OCI-LY3 (cell line): ENCODE results near the gene WAC.

ENCODE experiments used
- H2AFZ ChIP-seq: fragments of 200-600, 300-600 bp; shearing (Covaris generic); 2 replicates; pipeline ENCODE4 v1.6.0; 2014; ENCODE audit warnings: antibody characterized with exemption, low read depth, low read length
- H3K27ac ChIP-seq: fragments of 200-600, 300-600 bp; sonication (generic); 2 replicates; pipeline ENCODE4 v1.5.1; 2014; ENCODE audit warnings: mild to moderate bottlenecking, low read length, moderate library complexity, mixed read lengths
- H3K27me3 ChIP-seq: fragments of 200-600, 300-600 bp; sonication (generic); 2 replicates; pipeline ENCODE4 v1.6.1; 2014; ENCODE audit warnings: low read depth, low read length, mixed read lengths
- H3K36me3 ChIP-seq: fragments of 200-600, 300-600 bp; sonication (generic); replicated peaks from 2 replicates; pipeline ENCODE3; 2014; ENCODE audit warnings: low read depth, low read length, mixed read lengths
- H3K4me1 ChIP-seq: fragments of 300-600, 200-600 bp; sonication (generic); 2 replicates; pipeline ENCODE4 v1.6.1; 2014; ENCODE audit warnings: low read length, mixed read lengths
- H3K4me2 ChIP-seq: fragments of 200-600, 300-600 bp; sonication (generic); 2 replicates; pipeline ENCODE4 v1.6.1; 2014; ENCODE audit warnings: low read length, mixed read lengths
- H3K4me3 ChIP-seq: fragments of 300-600, 200-600 bp; sonication (generic); 2 replicates; pipeline ENCODE4 v1.5.1; 2014; ENCODE audit warnings: antibody characterized with exemption, mild to moderate bottlenecking, low read length, moderate library complexity
- H3K79me2 ChIP-seq: fragments of 300-600, 200-600 bp; shearing (Covaris generic); 2 replicates; pipeline ENCODE4 v1.6.1; 2014; ENCODE audit warnings: mild to moderate bottlenecking, low read length, mixed read lengths
- H3K9ac ChIP-seq: fragments of 300-600, 200-600 bp; shearing (Covaris generic); 2 replicates; pipeline ENCODE4 v1.6.0; 2014; ENCODE audit warnings: mild to moderate bottlenecking, low read length, moderate library complexity
- H3K9me3 ChIP-seq: fragments of 200-600, 300-600 bp; shearing (Covaris generic); 2 replicates; pipeline ENCODE4 v1.6.1; 2014; ENCODE audit warnings: low read length, mixed read lengths; ENCODE audit not compliant: insufficient read depth
- H4K20me1 ChIP-seq: fragments of 200-600, 300-600 bp; sonication (generic); 2 replicates; pipeline ENCODE4 v1.6.1; 2016; ENCODE audit warnings: low read length, mixed read lengths; ENCODE audit not compliant: insufficient read depth
- CTCF ChIP-seq: fragments of 200-600, 300-600 bp; sonication (generic); IDR thresholded peaks from 2 replicates; pipeline ENCODE4 v1.5.1; 2014; ENCODE audit warnings: antibody characterized with exemption, low read length, low read depth
- EZH2phosphoT487 ChIP-seq: fragments of 200-600 bp; shearing (Covaris generic); IDR thresholded peaks from 2 replicates; pipeline ENCODE4 v1.6.1; 2018; ENCODE audit warnings: antibody characterized with exemption, mixed run types, low read depth

WAC gene

GRCh38 chr10:28559618-28560017 is 26.7 kb downstream of the WAC start:
- Histone ChIP-seq H3K27me3 (no peaks in the 10 kb centered on the region), H3K9ac (no peak overlapping the region), H2AFZ (no peak overlapping the region), H3K27ac (no peak overlapping the region), H3K36me3 (peaks cover 53% of the 10 kb centered on the region), H3K4me1 (peaks cover 8% of the 10 kb centered on the region), H4K20me1 (peaks cover 91% of the 10 kb centered on the region), H3K4me2 (no peak overlapping the region), H3K9me3 (no peaks in the 10 kb centered on the region), H3K79me2 (peaks cover 98% of the 10 kb centered on the region), H3K4me3 (no peak overlapping the region)
- TF ChIP-seq EZH2phosphoT487 (no peak), CTCF (no peak)

DNA sequence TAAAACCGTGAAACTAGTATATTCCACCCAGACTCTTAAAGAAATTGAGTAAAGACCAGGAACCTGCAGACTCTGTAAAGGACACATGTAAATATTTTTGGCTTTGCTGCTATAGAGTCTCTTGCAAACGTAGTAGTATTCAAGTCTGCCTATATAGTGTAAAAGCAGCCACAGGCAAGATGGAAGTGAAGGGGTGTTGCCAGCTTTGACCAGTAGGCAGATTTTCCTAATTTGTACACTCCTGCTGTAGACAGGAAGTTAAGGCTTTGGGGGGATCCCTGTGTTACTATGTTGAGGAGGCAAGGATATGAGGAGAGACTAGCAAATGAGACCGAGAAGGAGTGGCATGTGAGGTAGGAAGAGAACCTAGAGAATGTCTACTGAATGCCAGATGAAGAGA is 27.7 kb downstream of the WAC start:
- Histone ChIP-seq H3K27me3 (no peaks in the 10 kb centered on the region), H3K9me3 (no peaks in the 10 kb centered on the region), H3K79me2 (peaks cover 98% of the 10 kb centered on the region), H3K4me2 (no peak overlapping the region), H4K20me1 (peaks cover 91% of the 10 kb centered on the region), H3K4me1 (peaks cover 15% of the 10 kb centered on the region), H2AFZ (no peak overlapping the region), H3K9ac (no peak overlapping the region), H3K4me3 (no peak overlapping the region), H3K27ac (no peak overlapping the region), H3K36me3 (peaks cover 46% of the 10 kb centered on the region)
- no peak for TF ChIP-seq CTCF
- TF ChIP-seq EZH2phosphoT487, result no peak

GRCh38 chr10:28561531-28561930 is 28.6 kb downstream of the WAC start:
- Histone ChIP-seq H3K27me3 (no peaks in the 10 kb centered on the region), H3K27ac (no peak overlapping the region), H3K9me3 (no peaks in the 10 kb centered on the region), H3K79me2 (peaks cover 98% of the 10 kb centered on the region), H3K4me3 (no peak overlapping the region), H4K20me1 (peaks cover 94% of the 10 kb centered on the region), H3K4me2 (no peak overlapping the region), H2AFZ (no peak overlapping the region), H3K4me1 (peaks cover 24% of the 10 kb centered on the region), H3K9ac (no peak overlapping the region), H3K36me3 (peaks cover 39% of the 10 kb centered on the region)
- no peak for TF ChIP-seq CTCF
- TF ChIP-seq EZH2phosphoT487, result no peak

DNA sequence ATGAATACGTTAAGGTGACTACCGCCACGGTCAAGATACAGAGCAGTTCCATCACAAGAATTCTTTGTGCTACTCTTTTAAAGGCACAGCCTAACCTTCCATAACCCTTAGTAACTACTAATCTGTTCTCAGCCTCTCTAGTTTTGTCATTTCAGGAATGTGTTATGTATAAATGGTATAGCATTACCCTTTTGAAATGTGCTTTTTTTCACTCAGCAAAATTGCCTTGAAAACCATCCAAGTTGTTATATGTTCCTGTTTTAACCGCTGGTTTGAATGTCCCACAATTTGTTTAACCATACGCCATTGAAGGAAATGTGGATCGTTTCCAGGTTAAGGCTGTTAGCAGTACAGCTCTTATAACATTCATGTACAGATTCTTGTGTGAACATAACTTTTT is 32.0 kb downstream of the WAC start:
- no peak for TF ChIP-seq CTCF
- TF ChIP-seq EZH2phosphoT487, result no peak
- H3K4me3 ChIP-seq, result no peak overlapping the region
- no peak overlapping the region for H2AFZ ChIP-seq
- H3K4me1 ChIP-seq, result peaks cover 31% of the 10 kb centered on the region
- H3K27ac ChIP-seq, result peak overlapping the region; percentile 22
- peaks cover 96% of the 10 kb centered on the region for H4K20me1 ChIP-seq
- no peaks in the 10 kb centered on the region for H3K9me3 ChIP-seq
- peak overlapping the region; percentile 21 for H3K4me2 ChIP-seq
- H3K36me3 ChIP-seq, result peaks cover 33% of the 10 kb centered on the region
- peaks cover 98% of the 10 kb centered on the region for H3K79me2 ChIP-seq
- no peaks in the 10 kb centered on the region for H3K27me3 ChIP-seq
- no peak overlapping the region for H3K9ac ChIP-seq
